SU-DHL-6 (cell line): ENCODE results near the gene SORBS2.

ENCODE experiments used
- EZH2phosphoT487 ChIP-seq: fragments of 200-600 bp; sonication (generic), shearing (Covaris generic); conservative IDR thresholded peaks from 2 replicates; pipeline ENCODE4 v1.6.1; 2018; ENCODE audit warnings: mild to moderate bottlenecking, antibody characterized with exemption, low read length, moderate library complexity, mixed read lengths
- TF ChIP-seq, protein P1 (sequence below): fragments of 200-600 bp; sonication (generic); IDR thresholded peaks from one replicate; pipeline ENCODE4 v1.5.1; 2017; ENCODE audit warnings: antibody characterized with exemption, mild to moderate bottlenecking, low read length, moderate library complexity; ENCODE audit not compliant: insufficient read depth, poor library complexity, severe bottlenecking

DNA sequence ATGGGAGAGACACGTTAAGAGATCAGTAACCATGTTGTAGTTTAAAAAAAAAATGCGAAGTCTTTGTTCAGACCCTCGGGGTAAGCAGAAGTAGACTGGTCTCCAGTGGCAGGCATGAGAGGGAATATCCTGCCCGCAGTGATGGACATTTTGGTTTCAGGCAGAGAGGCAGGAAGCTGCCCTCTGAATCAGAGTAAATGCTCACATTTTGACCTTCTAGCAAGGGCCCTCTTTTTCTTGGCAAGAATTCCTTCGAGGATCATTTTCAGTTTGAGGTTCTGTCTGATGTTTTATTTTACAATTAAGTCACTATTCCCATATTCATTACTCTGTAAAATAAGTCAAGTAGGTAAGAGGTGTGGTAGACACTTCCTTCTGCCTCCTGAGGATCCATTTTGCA is 28.4 kb downstream of the SORBS2 start:
- TF ChIP-seq, protein P1, sequence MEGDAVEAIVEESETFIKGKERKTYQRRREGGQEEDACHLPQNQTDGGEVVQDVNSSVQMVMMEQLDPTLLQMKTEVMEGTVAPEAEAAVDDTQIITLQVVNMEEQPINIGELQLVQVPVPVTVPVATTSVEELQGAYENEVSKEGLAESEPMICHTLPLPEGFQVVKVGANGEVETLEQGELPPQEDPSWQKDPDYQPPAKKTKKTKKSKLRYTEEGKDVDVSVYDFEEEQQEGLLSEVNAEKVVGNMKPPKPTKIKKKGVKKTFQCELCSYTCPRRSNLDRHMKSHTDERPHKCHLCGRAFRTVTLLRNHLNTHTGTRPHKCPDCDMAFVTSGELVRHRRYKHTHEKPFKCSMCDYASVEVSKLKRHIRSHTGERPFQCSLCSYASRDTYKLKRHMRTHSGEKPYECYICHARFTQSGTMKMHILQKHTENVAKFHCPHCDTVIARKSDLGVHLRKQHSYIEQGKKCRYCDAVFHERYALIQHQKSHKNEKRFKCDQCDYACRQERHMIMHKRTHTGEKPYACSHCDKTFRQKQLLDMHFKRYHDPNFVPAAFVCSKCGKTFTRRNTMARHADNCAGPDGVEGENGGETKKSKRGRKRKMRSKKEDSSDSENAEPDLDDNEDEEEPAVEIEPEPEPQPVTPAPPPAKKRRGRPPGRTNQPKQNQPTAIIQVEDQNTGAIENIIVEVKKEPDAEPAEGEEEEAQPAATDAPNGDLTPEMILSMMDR: no peak
- no peak for TF ChIP-seq EZH2phosphoT487
